GM12873 (cell line): ENCODE data around the gene MORN1.

ENCODE experiments used
- CTCF ChIP-seq: IDR thresholded peaks from 2 replicates; pipeline ENCODE4 v1.5.1; 2012; ENCODE audit warnings: low read depth, mild to moderate bottlenecking, moderate library complexity, low read length, control low read depth; ENCODE audit not compliant: insufficient read depth; ENCODE audit errors: missing control alignments

The MORN1 gene

GRCh38 chr1:2279210-2279639 is 112.1 kb downstream of the MORN1 start:
- no peak for TF ChIP-seq CTCF

GRCh38 chr1:2278591-2279209 is 112.7 kb downstream of the MORN1 start:
- TF ChIP-seq CTCF, result no peak

GRCh38 chr1:2277741-2278488 is 113.4 kb downstream of the MORN1 start:
- TF ChIP-seq CTCF, result no peak

DNA sequence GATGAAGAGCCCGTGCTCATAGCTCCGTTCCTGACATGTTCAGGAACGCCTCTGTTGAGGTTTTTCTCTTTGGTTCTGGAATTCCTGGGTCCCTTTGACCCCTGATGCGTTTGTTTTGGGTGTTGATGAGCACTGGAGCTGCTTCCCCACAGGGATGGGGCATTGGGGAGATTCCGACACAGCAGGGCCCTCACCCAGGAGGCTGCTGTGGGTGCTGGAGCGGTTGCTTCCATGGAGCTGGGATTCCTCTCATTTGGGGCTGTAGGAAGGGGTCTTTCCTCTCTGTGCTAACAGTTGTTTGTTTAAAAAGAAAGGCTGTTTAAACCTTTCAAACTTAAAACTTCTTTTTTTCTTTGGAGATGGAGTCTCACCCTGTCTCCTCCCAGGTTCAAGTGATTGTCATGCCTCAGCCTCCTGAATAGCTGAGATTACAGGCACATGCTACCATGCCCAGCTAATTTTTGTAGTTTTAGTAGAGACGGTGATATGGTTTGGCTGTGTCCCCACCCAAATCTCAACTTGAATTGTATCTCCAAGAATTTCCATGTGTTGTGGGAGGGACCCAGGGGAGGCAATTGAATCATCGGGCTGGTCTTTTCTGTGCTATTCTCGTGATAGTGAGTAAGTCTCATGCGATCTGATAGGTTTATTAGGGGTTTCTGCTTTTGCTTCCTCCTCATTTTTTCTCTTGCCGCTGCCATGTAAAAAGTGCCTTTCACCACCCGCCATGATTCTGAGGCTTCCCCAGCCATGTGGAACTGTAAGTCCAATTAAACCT is 114.4 kb downstream of the MORN1 start:
- TF ChIP-seq CTCF, result no peak

GRCh38 chr1:2275796-2276536 is 115.4 kb downstream of the MORN1 start:
- no peak for TF ChIP-seq CTCF

GRCh38 chr1:2274929-2275475 is 116.4 kb downstream of the MORN1 start:
- no peak for TF ChIP-seq CTCF
